CD4-positive, alpha-beta T cell treated with Interleukin-1 beta for 1 hour (primary cell): ENCODE measurements around the gene DDR2.

Experiments
- DNase-seq, 2 donors: peaks; one replicate each; pipeline ENCODE4 v3.0.0-alpha.2; 2020 to 2022

The DDR2 gene

GRCh38 chr1:162701286-162701685, 69.0 kb downstream of the DDR2 start:
- no peak for DNase-seq

GRCh38 chr1:162702628-162703027, 70.4 kb downstream of the DDR2 start:
- DNase-seq = no peak

GRCh38 chr1:162703708-162704107, 71.4 kb downstream of the DDR2 start:
- DNase-seq = no peak

- DNase-seq = no peak
Measured at GRCh38 chr1:162704673-162705424, 72.6 kb downstream of the DDR2 start.

- no peak for DNase-seq
Measured at GRCh38 chr1:162706003-162706402, 73.7 kb downstream of the DDR2 start.

GRCh38 chr1:162706606-162707005, 74.3 kb downstream of the DDR2 start:
- DNase-seq = no peak

- no peak for DNase-seq
Measured at GRCh38 chr1:162708286-162708685, 76.0 kb downstream of the DDR2 start.

GRCh38 chr1:162709132-162709860, 77.0 kb downstream of the DDR2 start:
- DNase-seq = no peak

- no peak for DNase-seq
Measured at GRCh38 chr1:162709870-162710269, 77.6 kb downstream of the DDR2 start.

GRCh38 chr1:162710345-162710744, 78.1 kb downstream of the DDR2 start:
- DNase-seq = no peak

- no peak for DNase-seq
Measured at GRCh38 chr1:162710780-162711465, 78.7 kb downstream of the DDR2 start.

- no peak for DNase-seq
Measured at GRCh38 chr1:162712317-162713029, 80.2 kb downstream of the DDR2 start.

GRCh38 chr1:162716123-162716522, 83.9 kb downstream of the DDR2 start:
- DNase-seq = no peak

GRCh38 chr1:162716552-162716951, 84.3 kb downstream of the DDR2 start:
- DNase-seq = no peak

GRCh38 chr1:162717548-162718184, 85.4 kb downstream of the DDR2 start:
- DNase-seq = no peak

- DNase-seq = no peak
Measured at GRCh38 chr1:162719678-162720077, 87.4 kb downstream of the DDR2 start.

GRCh38 chr1:162720996-162721395, 88.7 kb downstream of the DDR2 start:
- no peak for DNase-seq

GRCh38 chr1:162721471-162721870, 89.2 kb downstream of the DDR2 start:
- DNase-seq = no peak

GRCh38 chr1:162722036-162722435, 89.8 kb downstream of the DDR2 start:
- no peak for DNase-seq

- DNase-seq = no peak
Measured at GRCh38 chr1:162724583-162725120, 92.4 kb downstream of the DDR2 start.

- DNase-seq = no peak
Measured at GRCh38 chr1:162725301-162725837, 93.1 kb downstream of the DDR2 start.

- DNase-seq = no peak
Measured at GRCh38 chr1:162726555-162726954, 94.3 kb downstream of the DDR2 start.
